ENCODE data around the gene SARS1. TPM values are rescaled to one million over a fixed set of nuclear protein-coding genes. Genes with fewer than 3 reads are reported as not detected.
A peak's percentile ranks its signal among the peaks of the same experiment; 100 is the strongest.
"Not testable (repeated sequence)": the region's sequence is repeated elsewhere in the genome, so short reads cannot be mapped to it uniquely, and the experiment has no call there.

SARS1 gene
- total and polyA plus RNA-seq, 4 donors, result 118 to 212 (median 147) TPM

- Histone ChIP-seq H3K27me3 (ENCODE audit: control insufficient read depth in 3 of 3, insufficient read depth in 3 of 3, low read length in 2 of 3) (no peaks in the 10 kb centered on the region), H3K9ac (ENCODE audit: insufficient read depth in 1 of 2, low read length in 2 of 2) (peak overlapping the region; percentile 60 to 93), H3K27ac (ENCODE audit: low read depth in 1 of 2, low read length in 1 of 2) (peak overlapping the region; percentile 78 to 97), H3K4me1 (ENCODE audit: control insufficient read depth in 5 of 5, insufficient read depth in 5 of 5, low read length in 5 of 5) (peaks cover 1 to 12% (median 6%) of the 10 kb centered on the region in 5 donors), H3K9me3 (ENCODE audit: control insufficient read depth in 4 of 4, insufficient read depth in 3 of 4, low read length in 3 of 4) (no peaks in the 10 kb centered on the region), H3K4me3 (peak overlapping the region; percentile 96), H3K36me3 (ENCODE audit: control insufficient read depth in 4 of 4, insufficient read depth in 4 of 4, low read length in 4 of 4) (peaks cover 0 to 5% (median under 1%) of the 10 kb centered on the region in 4 donors)
- peak; percentile 58 to 82 (median 70) for DNase-seq
- no peak for ATAC-seq (ENCODE audit: insufficient read depth, low FRiP score)
- 12 to 18% methylated on average over 13 of the region's 13 CpGs for WGBS, 2 donors
- TF ChIP-seq CTCF (IDR thresholded peaks at IDR 0.05; ENCODE audit: control extremely low read depth, extremely low read depth), result no peak
These were observed 1.2 kb downstream of the SARS1 start for GRCh38 chr1:109214695-109215623.

GRCh38 chr1:109216662-109217061 is 2.9 kb downstream of the SARS1 start:
- 91 to 98% methylated on average over 4 of the region's 4 CpGs for WGBS, 2 donors
- peaks cover 1 to 12% (median 6%) of the 10 kb centered on the region in 5 donors for H3K4me1 ChIP-seq (ENCODE audit: control insufficient read depth in 5 of 5, insufficient read depth in 5 of 5, low read length in 5 of 5)
- ATAC-seq (ENCODE audit: insufficient read depth, low FRiP score), result no peak
- no peak for TF ChIP-seq CTCF (IDR thresholded peaks at IDR 0.05; ENCODE audit: control extremely low read depth, extremely low read depth)
- H3K36me3 ChIP-seq (ENCODE audit: control insufficient read depth in 4 of 4, insufficient read depth in 4 of 4, low read length in 4 of 4), result peaks cover 0 to 9% (median 2%) of the 10 kb centered on the region in 4 donors
- no peak overlapping the region for H3K9ac ChIP-seq (ENCODE audit: insufficient read depth in 1 of 2, low read length in 2 of 2)
- peak overlapping the region in 1 of 2 donors; percentile 13 for H3K27ac ChIP-seq (ENCODE audit: low read depth in 1 of 2, low read length in 1 of 2)
- DNase-seq, result no peak
- H3K4me3 ChIP-seq, result no peak overlapping the region
- no peaks in the 10 kb centered on the region for H3K27me3 ChIP-seq (ENCODE audit: control insufficient read depth in 3 of 3, insufficient read depth in 3 of 3, low read length in 2 of 3)
- no peaks in the 10 kb centered on the region for H3K9me3 ChIP-seq (ENCODE audit: control insufficient read depth in 4 of 4, insufficient read depth in 3 of 4, low read length in 3 of 4)

- DNase-seq (peak in 2 of 3 donors; percentile 20 to 23), ATAC-seq (ENCODE audit: insufficient read depth, low FRiP score) (peak; percentile 35)
- Histone ChIP-seq H3K9me3 (ENCODE audit: control insufficient read depth in 4 of 4, insufficient read depth in 3 of 4, low read length in 3 of 4) (no peaks in the 10 kb centered on the region), H3K27ac (ENCODE audit: low read depth in 1 of 2, low read length in 1 of 2) (peak overlapping the region in 1 of 2 donors; percentile 10), H3K4me3 (no peak overlapping the region), H3K36me3 (ENCODE audit: control insufficient read depth in 4 of 4, insufficient read depth in 4 of 4, low read length in 4 of 4) (peaks cover 0 to 9% (median 6%) of the 10 kb centered on the region in 4 donors), H3K27me3 (ENCODE audit: control insufficient read depth in 3 of 3, insufficient read depth in 3 of 3, low read length in 2 of 3) (no peaks in the 10 kb centered on the region), H3K9ac (ENCODE audit: insufficient read depth in 1 of 2, low read length in 2 of 2) (no peak overlapping the region), H3K4me1 (ENCODE audit: control insufficient read depth in 5 of 5, insufficient read depth in 5 of 5, low read length in 5 of 5) (peaks cover 1 to 12% (median 6%) of the 10 kb centered on the region in 5 donors)
- TF ChIP-seq CTCF (IDR thresholded peaks at IDR 0.05; ENCODE audit: control extremely low read depth, extremely low read depth), result no peak
- 43 to 56% methylated on average over 3 of the region's 3 CpGs for WGBS, 2 donors
These were observed 4.8 kb downstream of the SARS1 start for GRCh38 chr1:109218516-109218915.

GRCh38 chr1:109221201-109221600 is 7.5 kb downstream of the SARS1 start:
- H3K4me1 ChIP-seq (ENCODE audit: control insufficient read depth in 5 of 5, insufficient read depth in 5 of 5, low read length in 5 of 5); H3K9ac ChIP-seq (ENCODE audit: insufficient read depth in 1 of 2, low read length in 2 of 2); H3K27ac ChIP-seq (ENCODE audit: low read depth in 1 of 2, low read length in 1 of 2); H3K9me3 ChIP-seq (ENCODE audit: control insufficient read depth in 4 of 4, insufficient read depth in 3 of 4, low read length in 3 of 4); H3K4me3 ChIP-seq; DNase-seq; H3K27me3 ChIP-seq (ENCODE audit: control insufficient read depth in 3 of 3, insufficient read depth in 3 of 3, low read length in 2 of 3); ATAC-seq (ENCODE audit: insufficient read depth, low FRiP score): not testable (repeated sequence)
- WGBS, 2 donors, result 90 to 97% methylated on average over 9 of the region's 9 CpGs
- peaks cover 4 to 16% (median 7%) of the 10 kb centered on the region in 4 donors for H3K36me3 ChIP-seq (ENCODE audit: control insufficient read depth in 4 of 4, insufficient read depth in 4 of 4, low read length in 4 of 4)
